ENCODE data around the gene CHM. TPM values are rescaled to one million over a fixed set of nuclear protein-coding genes. Genes with fewer than 3 reads are reported as not detected.
A peak's percentile ranks its signal among the peaks of the same experiment; 100 is the strongest.

The CHM gene
- total and polyA plus RNA-seq, 2 donors (not counting 1 experiment from before 2014, with no cell fraction given), result 13.7 to 25.5 TPM

GRCh38 chrX:85851418-85851817, 195.9 kb downstream of the CHM start:
- CTCF ChIA-PET, result no interaction called here
- no peaks in the 10 kb centered on the region for H3K27me3 Mint-ChIP-seq
- DNase-seq (peak; percentile 16), ATAC-seq (ENCODE audit: low read depth) (no peak)
- no peak overlapping the region for H3K27ac ChIP-seq (ENCODE audit: low read length in 2 of 2)
- no peaks in the 10 kb centered on the region for H4K20me1 ChIP-seq (ENCODE audit: control insufficient read depth, insufficient read depth, low read length, poor library complexity, severe bottlenecking)
- H3K27ac Mint-ChIP-seq, result no peak overlapping the region
- no CpG with 5 or more reads among the region's 3 CpGs for WGBS (ENCODE audit: insufficient coverage)
- no peak overlapping the region for H3K4me3 Mint-ChIP-seq
- no peaks in the 10 kb centered on the region for H3K9me3 ChIP-seq (ENCODE audit: control extremely low read depth in 1 of 3, control insufficient read depth in 2 of 3, insufficient read depth in 1 of 3, low read length in 2 of 3)
- H3K36me3 ChIP-seq (replicated peaks in 1 of 2; ENCODE audit: control extremely low read depth in 1 of 2, control insufficient read depth in 1 of 2, extremely low read depth in 1 of 2, insufficient read depth in 2 of 2, low read length in 1 of 2), result no peaks in the 10 kb centered on the region
- no peak overlapping the region for H3K9ac ChIP-seq (ENCODE audit: low read length)
- H3K4me1 ChIP-seq (ENCODE audit: control insufficient read depth in 2 of 2, insufficient read depth in 2 of 2, low read length in 2 of 2), result no peaks in the 10 kb centered on the region
- TF ChIP-seq CTCF (IDR thresholded peaks at IDR 0.05), result peak; percentile 43
- no peak for TF ChIP-seq EZH2 (IDR thresholded peaks at IDR 0.05; ENCODE audit: borderline replicate concordance, insufficient read depth, low read depth, low read length, poor library complexity, severe bottlenecking)
- H3K4me2 ChIP-seq (replicated peaks; ENCODE audit: low read depth, low read length, poor library complexity, severe bottlenecking), result no peak overlapping the region
- H3K79me2 ChIP-seq (ENCODE audit: control insufficient read depth, insufficient read depth, low read length), result no peaks in the 10 kb centered on the region
- no peaks in the 10 kb centered on the region for H3K27me3 ChIP-seq (replicated peaks in 1 of 4; ENCODE audit: control extremely low read depth in 1 of 4, control insufficient read depth in 3 of 4, insufficient read depth in 4 of 4, low read length in 3 of 4)
- H2AFZ ChIP-seq (ENCODE audit: insufficient read depth, low read depth, low read length, poor library complexity, severe bottlenecking), result no peak overlapping the region
- no peaks in the 10 kb centered on the region for H3K9me3 Mint-ChIP-seq (ENCODE audit: insufficient read depth)
- H3K4me1 Mint-ChIP-seq, result no peaks in the 10 kb centered on the region
- POLR2A ChIA-PET, result no interaction called here
- intact Hi-C loops (cut with micrococcal nuclease), result no loop called here
- no peak overlapping the region for H3K4me3 ChIP-seq (ENCODE audit: control extremely low read depth in 1 of 5, extremely low read depth in 1 of 5, insufficient read depth in 1 of 5, low read depth in 2 of 5, low read length in 4 of 5)

- no peaks in the 10 kb centered on the region for H3K36me3 ChIP-seq (replicated peaks in 1 of 2; ENCODE audit: control extremely low read depth in 1 of 2, control insufficient read depth in 1 of 2, extremely low read depth in 1 of 2, insufficient read depth in 2 of 2, low read length in 1 of 2)
- TF ChIP-seq EZH2 (IDR thresholded peaks at IDR 0.05; ENCODE audit: borderline replicate concordance, insufficient read depth, low read depth, low read length, poor library complexity, severe bottlenecking) (no peak), CTCF (IDR thresholded peaks at IDR 0.05) (no peak)
- H3K27ac Mint-ChIP-seq, result no peak overlapping the region
- CTCF ChIA-PET, result no interaction called here
- no peaks in the 10 kb centered on the region for H3K79me2 ChIP-seq (ENCODE audit: control insufficient read depth, insufficient read depth, low read length)
- no peak overlapping the region for H2AFZ ChIP-seq (ENCODE audit: insufficient read depth, low read depth, low read length, poor library complexity, severe bottlenecking)
- no peak overlapping the region for H3K9ac ChIP-seq (ENCODE audit: low read length)
- H3K9me3 Mint-ChIP-seq (ENCODE audit: insufficient read depth), result peaks cover 3% of the 10 kb centered on the region
- no peaks in the 10 kb centered on the region for H3K27me3 Mint-ChIP-seq
- intact Hi-C loops (cut with micrococcal nuclease), result no loop called here
- no peak for ATAC-seq (ENCODE audit: low read depth)
- no peak overlapping the region for H3K4me3 Mint-ChIP-seq
- no CpG with 5 or more reads among the region's 2 CpGs for WGBS (ENCODE audit: insufficient coverage)
- peaks cover 0 to 2% (median 0%) of the 10 kb centered on the region in 4 experiments for H3K27me3 ChIP-seq (replicated peaks in 1 of 4; ENCODE audit: control extremely low read depth in 1 of 4, control insufficient read depth in 3 of 4, insufficient read depth in 4 of 4, low read length in 3 of 4)
- no peak overlapping the region for H3K4me2 ChIP-seq (replicated peaks; ENCODE audit: low read depth, low read length, poor library complexity, severe bottlenecking)
- no peaks in the 10 kb centered on the region for H3K4me1 ChIP-seq (ENCODE audit: control insufficient read depth in 2 of 2, insufficient read depth in 2 of 2, low read length in 2 of 2)
- no peak for DNase-seq
- H3K4me3 ChIP-seq (ENCODE audit: control extremely low read depth in 1 of 5, extremely low read depth in 1 of 5, insufficient read depth in 1 of 5, low read depth in 2 of 5, low read length in 4 of 5), result no peak overlapping the region
- H3K27ac ChIP-seq (ENCODE audit: low read length in 2 of 2), result no peak overlapping the region
- POLR2A ChIA-PET, result no interaction called here
- no peaks in the 10 kb centered on the region for H4K20me1 ChIP-seq (ENCODE audit: control insufficient read depth, insufficient read depth, low read length, poor library complexity, severe bottlenecking)
- H3K4me1 Mint-ChIP-seq, result no peaks in the 10 kb centered on the region
- H3K9me3 ChIP-seq (ENCODE audit: control extremely low read depth in 1 of 3, control insufficient read depth in 2 of 3, insufficient read depth in 1 of 3, low read length in 2 of 3), result no peaks in the 10 kb centered on the region
These were observed 210.5 kb downstream of the CHM start for GRCh38 chrX:85836868-85837267.

Measured in B cell (primary cell).